ENCODE data around the gene IL1R1. TPM values are rescaled to one million over a fixed set of nuclear protein-coding genes. Genes with fewer than 3 reads are reported as not detected.

The IL1R1 gene, protein sequence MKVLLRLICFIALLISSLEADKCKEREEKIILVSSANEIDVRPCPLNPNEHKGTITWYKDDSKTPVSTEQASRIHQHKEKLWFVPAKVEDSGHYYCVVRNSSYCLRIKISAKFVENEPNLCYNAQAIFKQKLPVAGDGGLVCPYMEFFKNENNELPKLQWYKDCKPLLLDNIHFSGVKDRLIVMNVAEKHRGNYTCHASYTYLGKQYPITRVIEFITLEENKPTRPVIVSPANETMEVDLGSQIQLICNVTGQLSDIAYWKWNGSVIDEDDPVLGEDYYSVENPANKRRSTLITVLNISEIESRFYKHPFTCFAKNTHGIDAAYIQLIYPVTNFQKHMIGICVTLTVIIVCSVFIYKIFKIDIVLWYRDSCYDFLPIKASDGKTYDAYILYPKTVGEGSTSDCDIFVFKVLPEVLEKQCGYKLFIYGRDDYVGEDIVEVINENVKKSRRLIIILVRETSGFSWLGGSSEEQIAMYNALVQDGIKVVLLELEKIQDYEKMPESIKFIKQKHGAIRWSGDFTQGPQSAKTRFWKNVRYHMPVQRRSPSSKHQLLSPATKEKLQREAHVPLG
- total RNA-seq (100 to 1,000 TPM in 6 of 9 donors, 10 to 100 TPM in 2, 1 to 10 TPM in 1; 8.6 to 153 (median 134) TPM), polyA plus RNA-seq (100 to 1,000 TPM in 1 of 3 donors, 10 to 100 TPM in 2; 58.7 to 122 (median 59.2) TPM)
- long read RNA-seq, donor 1, full-length matches to known transcripts = 4 of 4 reads
- long read RNA-seq, donor 1, partial matches to known transcripts = 0 of 4 reads
- long read RNA-seq, donor 1, other reads (novel, unspliced or antisense) = 0 of 4 reads
- long read RNA-seq, donor 2 = 0 reads
- long read RNA-seq, donor 3, full-length matches to known transcripts = 2 of 2 reads
- long read RNA-seq, donor 3, partial matches to known transcripts = 0 of 2 reads
- long read RNA-seq, donor 3, other reads (novel, unspliced or antisense) = 0 of 2 reads
- long read RNA-seq, donor 4, partial matches to known transcripts = 20 of 23 reads
- long read RNA-seq, donor 4, other reads (novel, unspliced or antisense) = 3 of 23 reads
- long read RNA-seq, donor 5, full-length matches to known transcripts = 47 of 82 reads
- long read RNA-seq, donor 5, partial matches to known transcripts = 2 of 82 reads
- long read RNA-seq, donor 5, other reads (novel, unspliced or antisense) = 33 of 82 reads
- long read RNA-seq, donor 6, partial matches to known transcripts = 14 of 17 reads
- long read RNA-seq, donor 6, other reads (novel, unspliced or antisense) = 3 of 17 reads
- long read RNA-seq, donor 7, partial matches to known transcripts = 5 of 5 reads
- long read RNA-seq, donor 7, other reads (novel, unspliced or antisense) = 0 of 5 reads
- long read RNA-seq, donor 8, full-length matches to known transcripts = 6 of 6 reads
- long read RNA-seq, donor 8, partial matches to known transcripts = 0 of 6 reads
- long read RNA-seq, donor 8, other reads (novel, unspliced or antisense) = 0 of 6 reads
- long read RNA-seq, donor 9, full-length matches to known transcripts = 2 of 2 reads
- long read RNA-seq, donor 9, partial matches to known transcripts = 0 of 2 reads
- long read RNA-seq, donor 9, other reads (novel, unspliced or antisense) = 0 of 2 reads
- long read RNA-seq, donor 10, full-length matches to known transcripts = 2 of 2 reads
- long read RNA-seq, donor 10, partial matches to known transcripts = 0 of 2 reads
- long read RNA-seq, donor 10, other reads (novel, unspliced or antisense) = 0 of 2 reads

DNA sequence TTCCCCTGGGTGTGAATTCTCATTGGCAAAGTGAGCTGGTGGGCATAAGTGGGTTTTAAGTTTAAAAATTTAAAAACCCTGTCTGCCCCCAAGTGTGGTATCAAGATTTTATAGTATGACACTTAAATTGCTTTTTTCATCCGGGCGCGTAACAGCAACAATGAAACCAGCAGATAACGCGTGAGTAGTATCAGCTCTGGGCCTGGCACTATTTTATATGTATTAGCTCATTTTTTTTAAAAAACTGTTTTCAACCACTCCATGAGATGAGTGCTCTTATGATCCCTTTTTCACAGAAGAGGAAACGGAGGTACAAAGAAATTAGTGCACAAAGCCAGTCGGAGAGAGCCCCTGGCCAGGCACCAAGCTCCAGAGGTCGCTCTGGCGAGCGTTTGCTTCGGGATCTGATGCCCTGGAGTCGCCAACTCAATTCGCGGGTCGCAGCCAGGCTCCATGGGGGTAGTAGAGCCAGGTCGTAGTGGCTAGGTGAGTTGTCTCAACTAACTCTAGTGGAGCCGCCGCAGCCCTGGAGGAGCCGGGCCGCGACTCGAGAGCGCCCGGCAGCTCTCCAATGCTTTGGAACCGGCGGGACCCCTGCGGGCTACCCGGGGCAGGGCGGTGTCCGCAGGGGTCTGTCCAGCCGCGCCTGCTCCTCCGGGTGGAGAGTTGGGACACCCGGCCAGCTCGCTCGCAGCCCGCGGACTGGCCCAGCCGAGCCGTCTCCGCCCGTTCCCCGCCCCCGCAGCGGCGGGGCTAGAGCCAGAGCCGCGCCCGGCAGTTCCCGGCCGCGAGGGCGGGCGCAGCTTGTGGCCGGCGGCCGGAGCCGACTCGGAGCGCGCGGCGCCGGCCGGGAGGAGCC is at the start of gene IL1R1:
IL1R1 (plus strand) TSS at position 777 of the 859 bp plus-strand sequence. CDS start 14,979 bp downstream, outside the sequence.
- Histone ChIP-seq H3K4me3 (peak within 1 kb of the TSS; percentile 26 to 88 (median 76)), H3K4me1 (replicated peaks in 1 of 2) (peaks cover 7 to 12% of the 10 kb centered on the region in 2 donors), H3K27me3 (no peaks in the 10 kb centered on the region), H3K9me3 (replicated peaks in 1 of 3) (peaks cover 0 to 6% (median 0%) of the 10 kb centered on the region in 3 donors), H3K27ac (peak within 1 kb of the TSS; percentile 79 to 98 (median 93)), H3K36me3 (replicated peaks in 1 of 2) (no peaks in the 10 kb centered on the region)
- 5 to 24% (median 9%) methylated on average over 15 to 65 of the region's 65 CpGs for WGBS, 4 donors
- intact Hi-C loops (cut with DNase I) = loop anchor here (10.0 kb wide), 1 partner anchor 117 kb away; no protein-coding TSS in a partner anchor
- DNase-seq = peak; percentile 79 to 89 (median 84)
- TF ChIP-seq POLR2A (IDR thresholded peaks at IDR 0.05) = peak; percentile 58 to 91
- TF ChIP-seq, protein P1, sequence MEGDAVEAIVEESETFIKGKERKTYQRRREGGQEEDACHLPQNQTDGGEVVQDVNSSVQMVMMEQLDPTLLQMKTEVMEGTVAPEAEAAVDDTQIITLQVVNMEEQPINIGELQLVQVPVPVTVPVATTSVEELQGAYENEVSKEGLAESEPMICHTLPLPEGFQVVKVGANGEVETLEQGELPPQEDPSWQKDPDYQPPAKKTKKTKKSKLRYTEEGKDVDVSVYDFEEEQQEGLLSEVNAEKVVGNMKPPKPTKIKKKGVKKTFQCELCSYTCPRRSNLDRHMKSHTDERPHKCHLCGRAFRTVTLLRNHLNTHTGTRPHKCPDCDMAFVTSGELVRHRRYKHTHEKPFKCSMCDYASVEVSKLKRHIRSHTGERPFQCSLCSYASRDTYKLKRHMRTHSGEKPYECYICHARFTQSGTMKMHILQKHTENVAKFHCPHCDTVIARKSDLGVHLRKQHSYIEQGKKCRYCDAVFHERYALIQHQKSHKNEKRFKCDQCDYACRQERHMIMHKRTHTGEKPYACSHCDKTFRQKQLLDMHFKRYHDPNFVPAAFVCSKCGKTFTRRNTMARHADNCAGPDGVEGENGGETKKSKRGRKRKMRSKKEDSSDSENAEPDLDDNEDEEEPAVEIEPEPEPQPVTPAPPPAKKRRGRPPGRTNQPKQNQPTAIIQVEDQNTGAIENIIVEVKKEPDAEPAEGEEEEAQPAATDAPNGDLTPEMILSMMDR (IDR thresholded peaks at IDR 0.05) = no peak

DNA sequence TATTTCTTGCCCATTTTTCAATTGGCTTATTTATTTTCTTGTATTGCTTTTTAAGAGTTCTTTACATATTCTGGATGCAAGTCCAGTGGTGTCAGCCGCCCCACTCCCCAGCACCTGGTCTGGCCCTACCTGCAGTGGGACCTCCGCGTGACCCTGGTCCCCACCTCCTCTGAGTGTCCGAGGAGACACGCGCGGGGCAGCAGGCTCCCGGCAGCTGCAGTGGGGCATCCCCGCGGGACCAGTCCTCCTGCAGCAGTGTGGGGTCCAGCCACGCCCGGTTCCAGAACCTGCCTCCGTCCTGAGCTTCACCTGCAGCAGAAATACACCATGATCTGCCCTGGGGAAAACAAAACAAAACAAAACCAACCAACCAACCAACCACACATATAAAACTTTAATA is 48.9 kb upstream of the IL1R1 start:
- H3K4me1 ChIP-seq (replicated peaks in 1 of 2) = peaks cover 0 to 6% of the 10 kb centered on the region in 2 donors
- H3K36me3 ChIP-seq (replicated peaks in 1 of 2) = no peaks in the 10 kb centered on the region
- no peak overlapping the region for H3K27ac ChIP-seq
- 92 to 100% (median 97%) methylated on average over 8 to 13 of the region's 13 CpGs for whole genome bisulfite sequencing, 4 donors
- H3K9me3 ChIP-seq (replicated peaks in 1 of 3) = no peaks in the 10 kb centered on the region
- no peaks in the 10 kb centered on the region for H3K27me3 ChIP-seq
- no peak overlapping the region for H3K4me3 ChIP-seq
- intact Hi-C loops (cut with DNase I) = no loop called here
- no peak for TF ChIP-seq POLR2A (IDR thresholded peaks at IDR 0.05)
- TF ChIP-seq, protein P1 (IDR thresholded peaks at IDR 0.05) = no peak
- no peak for DNase-seq

DNA sequence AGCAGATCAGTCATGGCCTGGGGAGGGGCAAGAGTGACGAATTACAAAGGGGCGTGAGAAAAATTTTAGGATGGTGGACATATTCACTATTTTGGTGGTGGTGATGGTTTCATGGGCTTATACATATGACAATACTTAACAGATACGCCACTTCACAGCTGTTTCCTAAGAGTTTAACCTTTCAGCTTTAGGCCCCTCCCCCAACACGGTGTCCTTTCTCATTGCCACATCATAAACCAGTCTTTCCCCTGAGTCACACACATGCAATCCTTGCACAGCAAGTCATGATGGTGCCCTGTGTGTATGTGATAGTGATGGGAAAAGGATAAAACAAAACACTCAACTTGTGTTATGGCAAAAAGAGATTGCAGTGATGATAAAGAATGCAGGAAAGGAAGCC is 47.6 kb upstream of the IL1R1 start:
- H3K36me3 ChIP-seq (replicated peaks in 1 of 2) = no peaks in the 10 kb centered on the region
- TF ChIP-seq, protein P1 (IDR thresholded peaks at IDR 0.05) = no peak
- no peak overlapping the region for H3K4me3 ChIP-seq
- no peaks in the 10 kb centered on the region for H3K9me3 ChIP-seq (replicated peaks in 1 of 3)
- peak overlapping the region in 3 of 5 donors; percentile 23 to 61 (median 33) for H3K27ac ChIP-seq
- H3K4me1 ChIP-seq (replicated peaks in 1 of 2) = peaks cover 0 to 8% of the 10 kb centered on the region in 2 donors
- intact Hi-C loops (cut with DNase I) = no loop called here
- no peaks in the 10 kb centered on the region for H3K27me3 ChIP-seq
- 56 to 66% (median 62%) methylated on average over 4 of the region's 4 CpGs for WGBS, 4 donors
- peak in 6 of 7 donors; percentile 56 to 83 (median 79) for DNase-seq
